ENCODE results near the gene MCF2L. TPM values are rescaled to one million over a fixed set of nuclear protein-coding genes. Genes with fewer than 3 reads are reported as not detected.
"Not testable (repeated sequence)": the region's sequence is repeated elsewhere in the genome, so short reads cannot be mapped to it uniquely, and the experiment has no call there.

The MCF2L gene
- total RNA-seq, 1 donor from 2014 or later, result 83.0 TPM

- DNase-seq, result peak; percentile 23
- H3K36me3 Mint-ChIP-seq (ENCODE audit: unreplicated experiment), result no peaks in the 10 kb centered on the region
- no peak overlapping the region for H3K27ac Mint-ChIP-seq (ENCODE audit: unreplicated experiment)
- no peaks in the 10 kb centered on the region for H3K9me3 Mint-ChIP-seq (ENCODE audit: unreplicated experiment)
- TF ChIP-seq, protein P1, sequence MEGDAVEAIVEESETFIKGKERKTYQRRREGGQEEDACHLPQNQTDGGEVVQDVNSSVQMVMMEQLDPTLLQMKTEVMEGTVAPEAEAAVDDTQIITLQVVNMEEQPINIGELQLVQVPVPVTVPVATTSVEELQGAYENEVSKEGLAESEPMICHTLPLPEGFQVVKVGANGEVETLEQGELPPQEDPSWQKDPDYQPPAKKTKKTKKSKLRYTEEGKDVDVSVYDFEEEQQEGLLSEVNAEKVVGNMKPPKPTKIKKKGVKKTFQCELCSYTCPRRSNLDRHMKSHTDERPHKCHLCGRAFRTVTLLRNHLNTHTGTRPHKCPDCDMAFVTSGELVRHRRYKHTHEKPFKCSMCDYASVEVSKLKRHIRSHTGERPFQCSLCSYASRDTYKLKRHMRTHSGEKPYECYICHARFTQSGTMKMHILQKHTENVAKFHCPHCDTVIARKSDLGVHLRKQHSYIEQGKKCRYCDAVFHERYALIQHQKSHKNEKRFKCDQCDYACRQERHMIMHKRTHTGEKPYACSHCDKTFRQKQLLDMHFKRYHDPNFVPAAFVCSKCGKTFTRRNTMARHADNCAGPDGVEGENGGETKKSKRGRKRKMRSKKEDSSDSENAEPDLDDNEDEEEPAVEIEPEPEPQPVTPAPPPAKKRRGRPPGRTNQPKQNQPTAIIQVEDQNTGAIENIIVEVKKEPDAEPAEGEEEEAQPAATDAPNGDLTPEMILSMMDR (IDR thresholded peaks at IDR 0.05; ENCODE audit: partially characterized antibody, unreplicated experiment), result no peak
- H3K27me3 Mint-ChIP-seq (ENCODE audit: unreplicated experiment), result peaks cover 8% of the 10 kb centered on the region
- H3K4me3 Mint-ChIP-seq (ENCODE audit: unreplicated experiment), result no peak overlapping the region
- peaks cover 15% of the 10 kb centered on the region for H3K4me1 Mint-ChIP-seq (ENCODE audit: low read depth, unreplicated experiment)
Observed at GRCh38 chr13:113052206-113052605, 83.2 kb downstream of the MCF2L start.

DNA sequence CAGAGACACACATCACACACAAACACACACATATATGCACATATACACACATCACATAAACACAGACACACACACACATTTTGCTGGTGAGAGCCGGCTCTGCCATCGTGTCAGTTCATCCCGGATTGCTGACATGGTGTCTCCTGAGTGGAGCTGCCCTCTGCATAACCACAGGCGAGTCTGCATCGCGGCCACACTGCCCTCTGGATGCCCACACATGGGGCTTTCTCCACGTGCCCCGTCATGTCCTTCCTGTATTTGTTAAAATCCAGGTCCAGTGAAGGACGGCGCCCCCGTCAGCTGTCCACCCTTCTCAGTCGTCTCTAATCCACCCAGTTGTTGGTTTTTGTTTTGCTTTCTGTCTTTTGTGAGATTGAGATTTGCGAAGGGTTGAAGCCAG, 84.0 kb downstream of the MCF2L start:
- Mint-ChIP-seq H3K4me3 (ENCODE audit: unreplicated experiment) (no peak overlapping the region), H3K4me1 (ENCODE audit: low read depth, unreplicated experiment) (peaks cover 13% of the 10 kb centered on the region), H3K27me3 (ENCODE audit: unreplicated experiment) (peaks cover 8% of the 10 kb centered on the region), H3K9me3 (ENCODE audit: unreplicated experiment) (no peaks in the 10 kb centered on the region), H3K27ac (ENCODE audit: unreplicated experiment) (no peak overlapping the region), H3K36me3 (ENCODE audit: unreplicated experiment) (no peaks in the 10 kb centered on the region)
- TF ChIP-seq, protein P1 (IDR thresholded peaks at IDR 0.05; ENCODE audit: partially characterized antibody, unreplicated experiment), result no peak
- DNase-seq, result peak; percentile 11

GRCh38 chr13:113053376-113053775, 84.4 kb downstream of the MCF2L start:
- TF ChIP-seq, protein P1 (IDR thresholded peaks at IDR 0.05; ENCODE audit: partially characterized antibody, unreplicated experiment), result no peak
- Mint-ChIP-seq H3K27ac (ENCODE audit: unreplicated experiment) (no peak overlapping the region), H3K36me3 (ENCODE audit: unreplicated experiment) (no peaks in the 10 kb centered on the region), H3K4me3 (ENCODE audit: unreplicated experiment) (no peak overlapping the region), H3K27me3 (ENCODE audit: unreplicated experiment) (peaks cover 8% of the 10 kb centered on the region), H3K9me3 (ENCODE audit: unreplicated experiment) (no peaks in the 10 kb centered on the region), H3K4me1 (ENCODE audit: low read depth, unreplicated experiment) (peaks cover 13% of the 10 kb centered on the region)
- DNase-seq, result peak; percentile 5

- Mint-ChIP-seq H3K4me1 (ENCODE audit: low read depth, unreplicated experiment) (peaks cover 13% of the 10 kb centered on the region), H3K36me3 (ENCODE audit: unreplicated experiment) (no peaks in the 10 kb centered on the region), H3K4me3 (ENCODE audit: unreplicated experiment) (no peak overlapping the region), H3K9me3 (ENCODE audit: unreplicated experiment) (no peaks in the 10 kb centered on the region), H3K27me3 (ENCODE audit: unreplicated experiment) (peaks cover 7% of the 10 kb centered on the region), H3K27ac (ENCODE audit: unreplicated experiment) (no peak overlapping the region)
- DNase-seq, result peak; percentile 3
- TF ChIP-seq, protein P1 (IDR thresholded peaks at IDR 0.05; ENCODE audit: partially characterized antibody, unreplicated experiment), result no peak
Observed at GRCh38 chr13:113053801-113054604, 85.0 kb downstream of the MCF2L start.

DNA sequence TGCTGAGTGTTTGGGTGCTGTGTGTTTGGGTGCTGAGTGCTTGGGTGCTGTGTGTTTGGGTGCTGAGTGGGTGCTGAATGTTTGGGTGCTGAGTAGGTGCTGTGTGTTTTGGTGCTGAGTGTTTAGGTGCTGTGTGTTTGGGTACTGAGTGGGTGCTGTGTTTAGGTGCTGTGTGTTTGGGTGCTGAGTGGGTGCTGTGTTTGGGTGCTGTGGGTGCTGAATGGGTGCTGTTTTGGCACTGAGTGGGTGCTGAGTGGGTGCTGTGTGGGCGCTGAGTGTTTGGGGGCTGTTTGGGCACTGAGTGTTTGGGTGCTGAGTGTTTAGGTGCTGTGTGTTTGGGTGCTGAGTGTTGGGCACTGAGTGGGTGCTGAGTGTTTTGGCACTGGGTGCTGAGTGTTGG, 88.1 kb downstream of the MCF2L start:
- Mint-ChIP-seq H3K9me3 (ENCODE audit: unreplicated experiment) (no peaks in the 10 kb centered on the region), H3K36me3 (ENCODE audit: unreplicated experiment) (no peaks in the 10 kb centered on the region), H3K27ac (ENCODE audit: unreplicated experiment) (no peak overlapping the region), H3K27me3 (ENCODE audit: unreplicated experiment) (peaks cover 6% of the 10 kb centered on the region), H3K4me3 (ENCODE audit: unreplicated experiment) (no peak overlapping the region), H3K4me1 (ENCODE audit: low read depth, unreplicated experiment) (peaks cover 4% of the 10 kb centered on the region)
- peak; percentile 2 for DNase-seq
- TF ChIP-seq, protein P1 (IDR thresholded peaks at IDR 0.05; ENCODE audit: partially characterized antibody, unreplicated experiment), result no peak

- H3K27ac Mint-ChIP-seq (ENCODE audit: unreplicated experiment); H3K4me3 Mint-ChIP-seq (ENCODE audit: unreplicated experiment); H3K27me3 Mint-ChIP-seq (ENCODE audit: unreplicated experiment); DNase-seq; H3K4me1 Mint-ChIP-seq (ENCODE audit: low read depth, unreplicated experiment); H3K9me3 Mint-ChIP-seq (ENCODE audit: unreplicated experiment); H3K36me3 Mint-ChIP-seq (ENCODE audit: unreplicated experiment): not testable (repeated sequence)
Observed at GRCh38 chr13:113057559-113057958, 88.5 kb downstream of the MCF2L start.
